Activated CD4-positive, alpha-beta T cell treated with anti-CD3 and anti-CD28 coated beads, Interleukin-2, amount 50 U/mL, for 24 hours (primary cell): ENCODE measurements around the gene GRAMD4.

Experiments used
- DNase-seq, 2 donors: peaks; one replicate each; pipeline ENCODE4 v3.0.0-alpha.2; 2020; ENCODE audit warnings: low read depth in 1 of 2, low spot score in 1 of 2

The GRAMD4 gene

GRCh38 chr22:46667245-46667623 lies 47.0 kb downstream of the GRAMD4 start:
- no peak for DNase-seq

- DNase-seq, result no peak
These were observed 47.9 kb downstream of the GRAMD4 start for GRCh38 chr22:46668116-46668515.

DNA sequence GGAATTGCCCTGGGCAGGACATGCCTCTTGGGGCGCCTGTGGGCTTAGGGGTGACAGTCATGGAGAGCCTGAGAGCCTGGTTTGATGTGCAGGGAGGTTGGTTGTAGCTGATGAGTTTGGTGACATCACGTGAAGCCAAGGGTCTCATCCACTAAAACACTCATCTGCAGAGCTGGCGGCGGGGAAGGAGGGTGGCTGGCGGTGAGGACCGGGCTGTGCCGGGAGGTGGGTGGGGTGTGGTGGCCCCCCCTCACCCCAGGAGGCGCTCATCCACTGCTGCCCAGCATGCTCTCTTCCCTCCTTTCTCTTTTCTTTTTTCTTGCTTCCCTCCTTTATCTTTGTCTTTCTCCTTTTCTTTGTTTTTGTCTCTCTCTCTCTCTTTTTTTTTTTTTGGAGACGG lies 49.0 kb downstream of the GRAMD4 start:
- no peak for DNase-seq

- DNase-seq, result no peak
These were observed 51.7 kb downstream of the GRAMD4 start for GRCh38 chr22:46671824-46672432.

- DNase-seq, result no peak
These were observed 52.5 kb downstream of the GRAMD4 start for GRCh38 chr22:46672731-46673130.

- no peak for DNase-seq
These were observed 53.0 kb downstream of the GRAMD4 start for GRCh38 chr22:46673205-46673604.

DNA sequence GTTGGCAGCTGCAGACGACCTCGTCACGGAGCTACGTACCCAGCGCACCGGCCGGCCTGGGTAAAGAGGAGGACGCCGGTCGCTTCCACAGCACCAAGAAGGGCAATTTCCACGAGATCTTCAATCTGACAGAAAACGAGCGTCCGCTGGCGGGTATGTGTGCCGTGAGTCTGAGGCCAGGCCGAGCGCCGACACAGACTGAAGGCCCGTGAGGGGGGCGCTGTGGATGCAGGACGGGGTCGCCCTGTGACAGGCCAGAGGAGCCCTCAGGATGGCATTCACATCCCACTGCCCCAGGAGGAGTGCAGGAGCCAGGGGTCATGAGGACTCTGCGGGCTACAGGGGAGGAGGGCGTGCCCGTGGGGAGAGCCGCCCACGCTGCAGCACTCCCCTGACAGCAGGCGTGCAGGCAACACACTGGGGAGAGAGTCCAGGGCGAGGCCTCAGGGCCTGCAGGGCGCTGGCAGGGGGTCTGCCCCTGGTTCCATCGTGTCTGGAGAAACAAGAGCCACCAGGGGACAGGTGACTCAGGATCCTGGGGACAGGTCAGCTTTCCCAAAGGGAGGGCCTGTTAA lies 53.6 kb downstream of the GRAMD4 start:
- peak in 1 of 2 donors; percentile 18 for DNase-seq

- peak; percentile 89 to 95 for DNase-seq
These were observed 54.2 kb downstream of the GRAMD4 start for GRCh38 chr22:46674367-46674781.

- DNase-seq, result peak in 1 of 2 donors; percentile 20
These were observed 54.7 kb downstream of the GRAMD4 start for GRCh38 chr22:46674906-46675305.

DNA sequence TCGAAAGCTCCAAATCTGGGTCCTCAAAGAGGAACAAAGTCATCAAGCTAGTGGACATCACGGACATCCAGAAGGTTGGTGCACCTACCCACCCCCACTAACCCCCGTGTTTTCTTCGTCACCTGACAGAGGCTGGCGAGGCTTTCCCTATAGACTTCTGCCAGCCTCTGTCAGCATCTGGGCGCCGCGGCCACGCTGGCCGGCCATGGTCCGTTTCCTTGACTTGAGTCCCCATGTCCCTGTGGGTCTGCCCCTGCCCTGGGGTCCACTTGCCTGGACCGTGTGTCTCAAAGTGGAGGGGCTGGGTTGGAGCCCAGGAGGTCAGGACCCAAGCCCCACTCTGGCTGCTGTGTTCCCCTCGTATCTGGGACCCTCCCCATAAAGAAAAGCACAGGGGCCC lies 55.3 kb downstream of the GRAMD4 start:
- DNase-seq, result no peak

DNA sequence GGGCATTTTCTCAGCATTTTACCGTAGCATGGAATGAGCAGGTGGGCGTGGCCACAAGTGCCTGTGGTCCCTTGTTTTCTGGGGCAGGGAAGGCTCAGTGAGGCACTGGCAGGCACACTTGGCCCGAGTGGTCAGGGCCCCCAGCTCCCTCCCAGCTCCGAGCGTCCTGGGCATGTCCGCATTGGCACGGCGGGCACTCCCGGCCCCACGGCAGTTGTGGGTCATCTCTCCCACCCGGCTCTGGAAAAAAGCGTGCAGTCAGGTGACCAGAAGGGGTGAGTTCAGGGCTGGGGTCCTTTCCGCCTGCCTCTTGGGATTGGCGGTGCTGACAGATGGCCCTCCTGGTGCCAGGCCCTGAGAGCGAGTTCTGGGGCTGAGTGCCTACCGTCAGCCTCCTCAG lies 55.8 kb downstream of the GRAMD4 start:
- no peak for DNase-seq

DNA sequence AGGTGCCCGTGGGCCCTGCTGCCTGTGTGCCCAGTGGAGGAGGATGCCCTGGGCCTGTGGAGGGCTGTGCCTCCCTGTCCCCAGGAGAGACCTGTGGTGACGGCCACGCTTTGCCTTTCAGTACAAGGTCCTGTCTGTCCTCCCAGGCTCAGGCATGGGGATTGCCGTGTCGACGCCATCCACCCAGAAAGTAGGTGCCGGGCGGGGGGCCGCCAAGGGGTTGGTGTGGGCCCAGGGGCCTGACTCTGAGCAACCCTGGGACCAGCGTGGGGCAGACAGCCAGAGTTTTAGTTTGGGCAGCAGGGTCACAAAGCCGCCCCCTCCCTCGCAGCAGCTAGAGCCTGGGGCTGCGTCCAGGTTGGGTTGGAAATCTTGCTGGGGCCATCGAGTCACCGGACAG lies 56.3 kb downstream of the GRAMD4 start:
- no peak for DNase-seq

- no peak for DNase-seq
These were observed 56.7 kb downstream of the GRAMD4 start for GRCh38 chr22:46676881-46677280.

DNA sequence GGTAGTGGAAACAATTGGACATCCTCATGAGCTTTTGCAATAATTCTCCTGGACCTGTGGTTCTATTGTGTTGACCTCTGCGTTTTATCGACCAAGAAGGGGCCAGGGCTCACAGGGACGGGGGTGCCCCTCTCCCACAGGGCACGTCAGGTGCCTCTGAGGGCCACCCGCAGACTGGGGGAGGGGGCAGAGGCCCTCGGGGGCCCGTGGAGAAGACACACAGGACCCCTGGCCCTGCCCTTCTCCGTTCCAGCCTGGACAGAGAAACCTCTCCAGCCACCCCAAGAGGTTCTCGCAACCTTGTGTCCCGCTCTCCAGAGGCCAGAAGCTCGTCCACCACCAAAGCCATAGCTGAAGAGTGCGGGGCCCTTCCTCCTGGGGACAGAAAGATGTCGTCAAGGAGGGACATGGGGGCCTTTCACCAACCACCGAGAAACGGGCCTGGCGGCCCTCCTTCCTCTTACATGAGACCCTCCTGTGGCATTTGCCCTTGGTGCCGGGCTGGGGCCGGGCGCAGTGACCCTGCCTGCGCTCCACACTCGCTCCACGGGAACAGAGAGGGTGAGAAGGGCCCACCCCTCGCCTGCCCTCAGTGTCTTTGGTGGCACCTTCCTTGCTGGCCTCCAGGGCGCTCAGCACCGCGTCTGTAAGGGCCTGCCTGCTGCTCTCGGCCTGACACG lies 57.3 kb downstream of the GRAMD4 start:
- DNase-seq, result no peak

DNA sequence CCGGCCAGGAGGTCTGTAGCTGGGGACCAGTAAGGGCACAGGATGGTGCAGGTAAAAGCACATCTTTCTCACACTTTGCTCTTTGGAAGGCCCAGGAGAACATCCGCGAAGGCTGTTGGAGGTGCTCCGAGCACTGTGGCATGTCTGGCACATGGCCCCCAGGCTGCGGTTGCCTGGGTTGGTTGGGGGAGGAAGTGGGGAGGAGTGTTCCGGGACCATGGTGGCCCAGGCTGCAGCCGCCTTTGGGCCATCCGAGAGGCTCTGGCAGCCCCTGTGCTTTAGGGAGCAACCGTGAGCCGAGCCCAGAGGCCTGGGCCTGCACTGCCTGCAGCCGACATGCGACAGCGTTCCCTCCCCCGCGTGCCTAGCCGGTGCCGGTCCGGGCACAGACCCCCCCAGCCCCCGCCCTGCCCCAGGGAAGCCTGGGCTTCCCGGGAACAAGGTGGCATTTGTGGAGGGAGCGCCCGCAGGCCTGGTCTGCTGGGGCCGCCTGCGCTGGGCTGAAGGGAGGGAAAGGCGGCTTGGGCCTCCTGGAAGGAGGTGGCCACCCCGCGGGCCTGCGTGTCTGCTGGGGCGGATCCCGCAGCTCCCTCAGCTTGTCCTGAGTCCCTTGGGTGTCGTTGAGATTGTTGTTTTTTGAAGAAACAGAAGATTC lies 57.9 kb downstream of the GRAMD4 start:
- no peak for DNase-seq

- DNase-seq, result no peak
These were observed 58.9 kb downstream of the GRAMD4 start for GRCh38 chr22:46678785-46679700.

GRCh38 chr22:46679706-46680269 lies 59.6 kb downstream of the GRAMD4 start:
- DNase-seq, result no peak

GRCh38 chr22:46681010-46681409 lies 60.8 kb downstream of the GRAMD4 start:
- DNase-seq, result no peak

GRCh38 chr22:46682011-46682731 lies 62.0 kb downstream of the GRAMD4 start:
- DNase-seq, result no peak

DNA sequence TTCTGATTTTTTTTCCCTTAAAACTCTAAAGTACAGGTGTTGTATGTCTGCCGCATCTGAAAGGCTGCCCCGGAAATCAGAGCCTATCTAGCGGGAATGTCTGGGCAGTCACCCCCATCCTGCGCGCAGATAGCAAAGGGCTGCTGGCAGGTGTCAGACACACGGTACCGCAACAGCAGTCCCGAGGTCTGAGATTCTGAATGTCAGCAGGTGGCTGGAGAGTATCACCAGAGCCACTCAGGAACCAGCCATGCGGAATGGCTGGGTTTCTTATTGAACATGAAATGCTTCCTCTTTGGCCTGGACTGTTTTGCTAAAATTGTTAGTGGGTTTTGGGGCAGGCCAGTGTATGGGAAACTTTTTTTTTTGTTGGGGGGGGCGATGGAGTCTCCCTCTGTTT lies 64.5 kb downstream of the GRAMD4 start:
- no peak for DNase-seq
